Measurements from ENCODE around the gene OR4E2.
"Not testable (repeated sequence)": the region's sequence is repeated elsewhere in the genome, so short reads cannot be mapped to it uniquely, and the experiment has no call there.

The OR4E2 gene

GRCh38 chr14:21653331-21653885, at the start of gene OR4E2:
TSS of gene OR4E2 (plus strand) at chr14:21653835. CDS start at chr14:21665083, 11,248 bp downstream.
- DNase-seq (ENCODE audit: low read depth), result no peak

GRCh38 chr14:21612324-21612723, 41.3 kb upstream of the OR4E2 start:
- no peak for DNase-seq (ENCODE audit: low read depth)

GRCh38 chr14:21614240-21614639, 39.4 kb upstream of the OR4E2 start:
- no peak for DNase-seq (ENCODE audit: low read depth)

- DNase-seq (ENCODE audit: low read depth), result no peak
These were observed 36.0 kb upstream of the OR4E2 start for GRCh38 chr14:21617614-21618013.

- DNase-seq (ENCODE audit: low read depth), result no peak
These were observed 27.0 kb upstream of the OR4E2 start for GRCh38 chr14:21626491-21627230.

- DNase-seq (ENCODE audit: low read depth), result not testable (repeated sequence)
These were observed 23.1 kb upstream of the OR4E2 start for GRCh38 chr14:21630503-21630902.

- DNase-seq (ENCODE audit: low read depth), result no peak
These were observed 22.6 kb upstream of the OR4E2 start for GRCh38 chr14:21631084-21631483.

GRCh38 chr14:21634840-21635239, 18.8 kb upstream of the OR4E2 start, which contains the start of gene OR10G2:
TSS of gene OR10G2 (minus strand) at chr14:21634940. CDS start at chr14:21634842, 98 bp downstream.
- no peak for DNase-seq (ENCODE audit: low read depth)

- DNase-seq (ENCODE audit: low read depth), result no peak
These were observed 11.0 kb upstream of the OR4E2 start for GRCh38 chr14:21642683-21643082.

- DNase-seq (ENCODE audit: low read depth), result no peak
These were observed 10.2 kb upstream of the OR4E2 start for GRCh38 chr14:21643407-21643806.

GRCh38 chr14:21647380-21647779, 6.3 kb upstream of the OR4E2 start:
- DNase-seq (ENCODE audit: low read depth), result no peak

- DNase-seq (ENCODE audit: low read depth), result no peak
These were observed 1.3 kb upstream of the OR4E2 start for GRCh38 chr14:21652209-21652808.

GRCh38 chr14:21654215-21654614, 580 bp downstream of the OR4E2 start:
- DNase-seq (ENCODE audit: low read depth), result no peak

GRCh38 chr14:21656980-21657379, 3.3 kb downstream of the OR4E2 start:
- no peak for DNase-seq (ENCODE audit: low read depth)

- DNase-seq (ENCODE audit: low read depth), result no peak
These were observed 14.7 kb downstream of the OR4E2 start for GRCh38 chr14:21668377-21668776.

- no peak for DNase-seq (ENCODE audit: low read depth)
These were observed 15.6 kb downstream of the OR4E2 start for GRCh38 chr14:21669284-21669683.

- DNase-seq (ENCODE audit: low read depth), result no peak
These were observed 17.7 kb downstream of the OR4E2 start for GRCh38 chr14:21671371-21671770.

GRCh38 chr14:21672116-21672515, 18.5 kb downstream of the OR4E2 start:
- DNase-seq (ENCODE audit: low read depth), result no peak

GRCh38 chr14:21673718-21674117, 20.1 kb downstream of the OR4E2 start, which contains the start of gene OR4E1:
TSS of gene OR4E1 (minus strand) at chr14:21673818. CDS start at chr14:21670935, 2,883 bp downstream.
- DNase-seq (ENCODE audit: low read depth), result no peak

GRCh38 chr14:21675566-21675965, 21.9 kb downstream of the OR4E2 start:
- no peak for DNase-seq (ENCODE audit: low read depth)

GRCh38 chr14:21680072-21680471, 26.4 kb downstream of the OR4E2 start:
- DNase-seq (ENCODE audit: low read depth), result no peak

- no peak for DNase-seq (ENCODE audit: low read depth)
These were observed 32.8 kb downstream of the OR4E2 start for GRCh38 chr14:21686468-21686867.

- DNase-seq (ENCODE audit: low read depth), result no peak
These were observed 40.8 kb downstream of the OR4E2 start for GRCh38 chr14:21694425-21694824.

Data from activated T-helper 1 cell treated with Interleukin-2 at 50 U/mL for 16 hours (primary cell).